Eye (tissue), 1 donor: Measurements from ENCODE around the gene ADGRV1.
A peak's percentile ranks its signal among the peaks of the same experiment; 100 is the strongest.
"Not testable (repeated sequence)": the region's sequence is repeated elsewhere in the genome, so short reads cannot be mapped to it uniquely, and the experiment has no call there.

Experiments
- DNase-seq: peaks from one replicate; pipeline ENCODE4 v3.0.0-alpha.2; 2015

ADGRV1 gene

DNA sequence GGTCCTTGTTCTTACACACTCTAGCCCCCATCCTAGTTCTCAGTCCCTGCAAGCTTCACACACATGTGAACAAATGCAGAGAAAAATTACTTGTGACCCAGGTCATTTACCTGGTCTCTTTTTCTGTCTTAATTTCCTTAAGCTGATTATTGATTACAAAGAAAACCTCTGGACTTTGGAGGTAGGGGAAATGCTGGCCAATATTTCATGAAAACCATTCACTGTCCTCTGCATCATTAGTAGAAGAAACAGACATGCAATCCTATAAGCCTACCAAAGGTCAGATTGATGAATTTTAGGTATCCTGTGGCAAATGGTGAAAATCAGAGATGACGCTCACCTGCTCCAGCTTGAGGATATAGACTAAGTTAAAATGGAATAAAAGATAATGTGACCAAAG is 457.7 kb downstream of the ADGRV1 start:
- no peak for DNase-seq

DNA sequence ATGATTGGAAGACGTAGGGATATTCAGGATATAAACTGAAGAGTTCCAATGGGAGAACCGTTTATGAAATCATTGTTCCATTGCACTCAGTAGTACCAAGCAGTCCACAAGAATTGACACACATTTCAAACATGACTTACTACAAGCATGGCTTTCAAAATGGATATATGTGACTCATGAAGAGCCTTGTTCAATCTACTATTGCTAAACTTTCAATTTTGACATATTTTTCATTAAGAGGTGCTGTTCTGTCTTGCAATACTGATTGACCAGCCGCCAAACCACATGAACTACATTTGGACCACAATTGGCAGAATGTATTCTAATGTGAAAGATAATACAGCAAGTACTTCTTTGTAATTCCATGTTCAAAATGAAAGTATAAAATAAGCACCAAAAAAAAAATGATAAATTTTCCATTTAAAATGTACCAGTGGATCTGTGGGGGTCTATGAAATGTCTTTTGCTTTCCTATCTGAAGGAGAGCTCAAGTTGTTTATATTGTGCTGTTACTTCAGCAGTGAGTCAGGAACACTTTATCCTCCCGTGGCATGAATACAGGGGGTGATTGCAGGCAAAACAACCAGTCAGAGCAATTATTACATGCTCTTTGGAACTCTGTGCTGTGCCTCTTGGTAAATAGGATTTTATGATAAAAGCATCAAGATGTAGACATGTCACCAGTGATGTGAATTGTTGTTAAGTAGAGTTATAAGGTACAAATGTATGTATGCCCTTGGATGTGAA is 458.5 kb downstream of the ADGRV1 start:
- no peak for DNase-seq

DNA sequence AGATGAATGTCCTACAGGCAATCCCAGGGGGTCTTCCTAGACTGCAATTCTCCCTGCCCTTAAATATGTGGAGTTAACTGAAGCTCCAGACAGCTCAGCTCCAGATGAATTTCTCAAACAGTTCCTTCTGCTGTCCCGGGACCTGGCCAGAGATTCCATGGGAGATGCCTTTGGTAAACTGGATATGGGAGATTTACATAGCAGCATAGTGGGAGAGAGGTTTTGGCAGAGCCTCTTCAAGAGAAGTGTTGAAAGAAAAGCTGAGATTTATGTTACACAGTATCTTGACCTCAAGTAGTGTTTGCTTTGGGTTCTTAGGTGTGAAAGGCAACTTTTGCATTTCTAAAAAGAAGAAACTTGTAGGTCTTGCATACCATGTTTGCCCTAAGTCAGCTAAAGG is 459.6 kb downstream of the ADGRV1 start:
- DNase-seq, result no peak

DNA sequence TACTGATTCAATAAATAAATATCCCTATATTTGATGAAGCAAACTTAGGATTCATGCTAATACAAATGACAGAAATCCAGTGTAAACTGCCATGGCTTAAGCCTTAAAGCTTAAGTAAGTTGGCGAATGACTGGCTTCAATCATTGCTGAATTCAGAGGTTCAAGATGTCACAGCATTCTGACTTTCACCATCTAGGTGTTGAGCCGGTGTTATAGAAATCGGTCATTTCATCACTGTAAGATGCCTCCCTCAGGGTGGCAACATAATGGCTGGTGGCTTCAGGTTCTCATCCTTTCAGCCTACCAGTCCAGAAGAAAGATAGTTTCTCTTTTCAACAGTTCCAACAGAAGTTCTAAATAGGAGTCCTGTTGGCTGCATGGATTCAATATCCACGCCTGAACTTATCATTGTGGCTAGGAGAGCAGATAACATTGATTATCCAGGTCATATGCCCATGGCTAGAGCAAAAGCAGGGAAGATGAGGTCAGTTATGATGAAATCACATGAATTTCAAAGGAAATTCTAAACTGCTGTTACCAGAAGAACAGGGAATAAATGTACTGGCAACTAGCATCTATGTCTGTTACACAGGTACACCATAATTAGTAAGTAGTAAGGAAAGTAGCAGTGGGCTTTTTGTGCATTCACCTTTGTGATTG is 460.2 kb downstream of the ADGRV1 start:
- DNase-seq, result no peak

DNA sequence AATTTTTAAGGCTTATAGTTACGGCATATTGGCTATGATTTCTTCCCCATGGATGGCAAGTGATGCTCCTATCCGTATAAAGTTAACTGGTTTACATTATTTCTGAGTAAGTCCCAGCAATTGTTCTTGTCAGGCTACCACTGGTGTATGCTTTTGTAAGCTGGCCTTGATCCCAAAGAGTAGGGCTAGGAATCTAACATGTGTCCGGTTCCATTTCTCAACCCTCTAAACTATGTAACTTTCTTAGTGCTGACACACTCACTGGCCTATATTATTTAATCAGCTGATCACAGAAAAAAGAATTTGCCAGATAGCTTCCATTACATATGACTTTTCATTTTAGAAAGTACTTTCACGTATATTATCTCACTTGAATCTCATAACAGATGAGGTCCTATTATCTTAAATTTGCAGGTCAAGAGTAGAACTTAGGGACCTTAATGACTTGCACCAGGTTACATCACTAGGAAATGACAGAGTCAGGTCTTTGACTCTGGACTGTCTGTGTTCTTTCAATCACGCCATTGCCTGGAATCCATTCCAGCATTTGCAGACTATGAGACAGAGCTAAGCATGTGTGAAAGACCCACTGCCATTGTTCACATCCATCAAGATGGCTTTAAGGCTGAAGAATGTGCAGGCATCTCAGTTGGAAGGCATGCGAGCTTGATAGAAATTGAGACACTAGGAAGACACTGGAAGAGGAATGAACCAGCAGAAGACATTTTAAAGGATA is 461.6 kb downstream of the ADGRV1 start:
- DNase-seq, result no peak

DNA sequence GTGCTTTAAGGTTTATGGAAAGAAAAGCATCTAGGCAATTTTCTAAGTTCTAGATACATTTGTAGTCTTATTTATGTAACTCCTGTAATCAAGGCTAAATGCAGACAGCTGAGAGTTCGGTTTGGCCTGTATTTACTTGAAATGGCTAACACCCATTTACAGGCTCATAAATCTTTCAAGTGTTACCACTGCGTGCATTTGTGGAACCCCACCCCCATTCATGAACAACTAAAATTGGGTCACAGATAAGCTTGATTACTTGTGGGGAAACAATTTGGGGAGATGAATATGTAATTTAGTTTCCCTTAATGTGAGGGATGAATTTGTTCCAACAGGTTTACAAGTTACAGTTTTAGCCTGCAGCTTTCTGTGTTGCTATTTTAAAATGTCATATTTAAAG is 463.9 kb downstream of the ADGRV1 start:
- DNase-seq, result no peak

DNA sequence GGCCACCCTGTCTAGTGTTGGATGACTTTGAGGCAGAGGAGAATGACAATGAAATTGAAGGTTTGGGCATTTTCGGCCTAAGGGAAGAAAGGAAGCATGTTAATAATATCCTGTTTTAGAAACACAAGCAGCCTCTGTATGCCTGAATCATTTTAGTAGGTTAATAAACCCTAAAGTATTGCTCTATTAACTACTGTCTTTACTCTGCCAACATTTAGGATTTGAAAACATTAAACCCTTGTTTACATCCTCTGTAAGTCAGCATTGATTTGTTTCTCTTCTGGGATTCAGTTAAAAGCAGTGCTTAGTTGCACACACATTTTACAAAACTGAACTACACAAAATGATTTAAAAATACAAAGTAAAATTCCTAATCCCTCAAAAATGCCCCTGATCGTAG is 465.6 kb downstream of the ADGRV1 start:
- DNase-seq, result no peak

DNA sequence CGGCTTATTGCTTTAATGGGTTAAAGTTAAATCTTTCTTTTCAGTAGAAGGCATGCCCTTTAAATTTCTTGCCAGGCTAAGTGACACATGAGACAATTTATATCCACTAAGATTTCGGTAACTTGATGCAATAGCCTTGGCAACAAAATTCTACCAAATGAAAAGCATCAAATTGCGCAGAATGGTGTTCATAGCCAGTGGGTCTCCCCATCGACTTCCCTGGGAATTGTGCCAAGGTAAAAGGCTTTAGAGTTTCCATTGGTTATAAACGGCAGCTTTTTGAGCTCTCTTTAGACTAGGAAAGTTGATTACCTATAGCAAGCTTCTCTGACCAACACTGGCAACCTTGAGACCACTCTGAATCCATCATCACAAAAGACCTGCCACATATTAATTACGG is 466.1 kb downstream of the ADGRV1 start:
- DNase-seq, result peak; percentile 21

DNA sequence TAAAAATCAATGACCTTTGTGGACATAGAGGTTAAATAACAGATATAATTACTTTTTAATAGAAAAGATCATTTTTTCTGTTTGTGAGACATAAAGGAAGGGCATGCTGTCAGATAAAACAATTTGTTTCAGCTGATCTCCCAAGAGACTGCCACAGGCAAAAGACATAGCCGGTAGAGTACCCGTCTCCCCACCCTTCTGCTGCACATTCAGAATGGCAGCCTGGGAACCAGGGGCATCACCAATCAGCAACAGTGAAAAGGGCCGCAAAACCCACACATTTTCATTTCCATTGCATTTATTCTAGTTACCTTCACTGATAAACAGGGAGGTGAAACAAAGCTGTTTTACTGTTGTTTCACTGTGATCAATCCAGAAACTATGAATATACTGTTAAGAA is 466.9 kb downstream of the ADGRV1 start:
- DNase-seq, result peak; percentile 37

DNA sequence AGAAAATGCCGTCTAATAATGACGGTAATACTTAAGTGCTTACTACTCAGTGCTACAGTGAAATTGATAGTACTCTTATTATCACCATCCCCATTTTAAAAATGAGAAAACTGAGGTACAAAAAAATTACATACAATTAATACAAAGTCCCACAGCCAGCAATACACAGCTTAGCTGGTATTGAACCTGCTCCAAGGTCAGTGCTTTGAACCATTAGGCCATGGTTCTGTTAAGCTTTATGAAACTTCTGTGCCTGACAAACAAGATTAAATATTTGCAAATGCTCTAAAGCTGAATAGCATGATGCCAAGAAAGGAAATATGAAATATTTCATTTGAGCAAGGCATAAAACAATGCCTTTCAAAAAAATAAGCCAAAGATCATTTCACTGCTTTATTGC is 467.4 kb downstream of the ADGRV1 start:
- DNase-seq, result no peak

DNA sequence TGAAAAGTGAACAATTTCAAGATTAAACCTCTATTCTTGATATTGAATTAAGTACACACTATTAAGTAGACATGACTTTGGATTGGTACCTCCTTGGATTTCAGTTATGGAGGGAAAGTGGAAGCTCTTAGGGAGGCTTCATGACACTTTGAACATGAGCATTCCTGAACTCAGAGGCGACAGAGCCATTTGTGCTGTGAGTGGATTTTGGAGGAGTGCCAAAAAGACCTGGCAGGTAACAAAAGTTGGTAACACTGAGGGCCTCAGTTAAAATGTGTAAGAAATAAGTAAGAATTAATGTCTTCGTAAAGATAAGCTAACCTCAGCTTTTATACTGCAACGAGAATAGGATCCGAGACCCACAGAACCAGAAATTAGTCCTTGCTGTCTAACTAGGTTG is 467.9 kb downstream of the ADGRV1 start:
- DNase-seq, result no peak

DNA sequence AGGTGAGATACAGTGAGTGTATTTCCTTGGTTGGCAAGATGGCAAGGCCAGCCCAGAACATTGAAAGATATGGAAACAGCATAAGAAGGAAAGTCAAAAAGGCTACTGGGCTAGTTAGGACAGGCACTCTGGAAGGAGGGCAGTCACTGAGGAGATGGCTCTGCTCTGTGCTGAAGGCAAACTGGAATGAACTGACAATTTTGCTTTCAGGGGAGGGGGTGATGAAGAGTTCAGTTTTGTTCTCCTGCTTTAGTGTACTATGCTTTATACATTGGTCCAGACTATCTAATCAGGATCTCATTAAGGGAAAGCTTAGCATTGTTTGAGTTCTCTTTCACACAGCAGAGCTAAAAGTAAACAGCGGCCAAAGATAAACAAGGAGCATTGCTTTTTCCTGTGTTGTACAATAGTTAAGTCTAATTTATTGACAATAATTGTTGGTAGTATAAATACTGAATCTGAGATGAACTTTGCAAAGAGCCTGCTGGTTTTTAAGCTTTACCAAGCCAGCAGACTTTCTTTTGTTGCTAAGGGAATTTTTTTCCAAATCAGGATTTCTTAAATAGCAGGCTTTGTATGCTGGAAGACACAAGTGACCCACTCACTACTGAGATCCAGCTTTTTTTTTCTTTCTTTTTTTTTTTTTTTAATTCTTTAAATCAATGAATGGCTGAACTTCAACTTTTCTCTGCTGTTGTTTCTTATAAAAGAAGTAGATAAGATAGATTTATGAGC is 469.0 kb downstream of the ADGRV1 start:
- no peak for DNase-seq

DNA sequence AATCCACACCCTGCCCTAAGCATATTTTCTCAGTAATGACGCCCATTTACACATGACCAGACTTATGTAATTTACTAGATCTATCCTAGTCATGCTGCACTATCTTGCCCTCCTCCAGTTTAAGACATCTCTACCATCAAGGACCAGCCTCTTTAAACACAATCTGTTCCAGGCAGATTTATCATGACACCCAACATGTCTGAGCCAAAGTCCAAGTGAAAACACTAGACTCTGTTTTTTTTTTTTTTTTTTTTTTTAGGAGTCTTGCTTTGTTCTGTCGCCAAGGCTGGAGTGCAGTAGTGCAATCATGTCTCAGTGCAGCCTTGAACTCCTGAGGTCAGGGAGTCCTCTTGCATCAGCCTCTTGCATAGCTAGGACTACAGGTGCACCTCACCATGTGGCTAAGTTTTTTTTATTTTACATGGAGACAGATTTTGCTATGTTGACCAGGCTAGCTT is 469.9 kb downstream of the ADGRV1 start:
- DNase-seq, result no peak

DNA sequence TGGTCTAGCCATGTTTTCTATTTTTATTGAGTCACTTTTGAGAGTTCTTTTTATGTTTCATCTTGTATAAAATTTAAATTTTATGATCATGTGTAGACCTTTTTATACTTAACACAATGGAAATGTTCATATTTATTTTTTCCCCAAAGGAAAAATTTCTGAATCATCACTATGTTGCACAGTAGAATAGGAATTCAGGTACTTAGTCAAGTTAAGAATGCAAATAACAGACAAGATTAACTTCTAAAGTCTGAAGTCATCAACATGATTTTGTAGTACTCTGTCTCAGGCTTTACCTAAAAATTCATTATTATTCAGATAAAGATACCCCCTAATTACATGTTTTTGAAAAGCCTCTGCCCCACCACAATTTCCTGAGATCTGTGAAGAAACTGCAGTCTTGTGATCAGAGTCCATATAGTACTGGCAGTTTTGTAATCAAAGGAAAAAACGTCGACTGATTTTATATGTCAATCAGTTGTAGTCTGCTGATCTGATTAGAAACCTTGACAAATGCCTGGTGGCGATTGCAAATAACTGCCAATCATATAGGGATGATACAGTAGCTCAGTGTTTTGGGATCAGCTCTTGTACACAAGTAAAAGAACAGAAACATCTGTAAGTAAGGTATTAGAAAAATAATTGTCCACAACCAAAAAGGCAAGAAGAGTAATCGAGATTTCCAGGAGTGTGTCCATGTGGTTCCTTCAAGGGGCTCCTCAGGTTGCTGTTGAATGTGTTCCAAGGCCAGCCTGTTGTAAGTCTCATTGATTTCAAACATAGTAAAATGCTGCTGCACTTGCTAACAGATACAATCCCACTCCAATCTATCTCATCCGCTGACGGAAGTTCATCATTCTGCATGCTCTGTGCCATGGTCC is 472.2 kb downstream of the ADGRV1 start:
- no peak for DNase-seq

DNA sequence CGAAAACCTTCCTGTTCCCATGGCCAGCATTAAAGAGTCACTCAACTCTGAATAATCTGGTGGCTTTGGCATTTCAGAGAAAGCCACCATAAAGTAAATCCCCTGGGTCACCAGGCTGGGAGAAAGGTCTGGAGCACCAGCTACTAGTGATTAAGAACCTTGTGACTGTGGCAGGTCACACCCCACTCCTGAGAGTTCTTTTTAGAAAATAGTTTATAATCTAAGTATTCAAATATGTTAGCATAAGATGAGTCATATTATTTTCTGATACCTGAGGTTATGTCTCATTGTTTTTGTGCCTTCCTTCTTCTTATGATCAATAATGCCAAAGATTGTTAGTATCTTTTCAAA is 472.8 kb downstream of the ADGRV1 start:
- DNase-seq, result no peak

DNA sequence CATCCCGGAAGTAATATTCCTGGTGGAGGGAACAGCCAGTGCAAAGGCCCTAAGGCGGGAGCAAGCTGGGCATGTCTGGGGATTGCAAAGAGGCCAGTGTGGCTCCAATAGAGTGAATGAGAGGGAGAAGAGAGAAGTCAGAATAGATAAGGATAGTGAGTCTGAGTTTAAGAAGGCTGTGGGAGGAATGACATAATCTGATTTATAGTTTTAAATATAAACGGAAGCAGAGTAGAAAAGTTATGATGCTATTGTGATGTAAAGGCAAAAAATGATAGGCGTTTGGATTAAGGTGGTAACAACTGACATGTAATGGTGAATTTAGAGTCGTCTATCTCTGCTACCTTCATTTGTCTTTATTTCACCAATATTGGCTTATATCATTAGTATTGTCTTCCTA is 473.5 kb downstream of the ADGRV1 start:
- DNase-seq, result no peak

DNA sequence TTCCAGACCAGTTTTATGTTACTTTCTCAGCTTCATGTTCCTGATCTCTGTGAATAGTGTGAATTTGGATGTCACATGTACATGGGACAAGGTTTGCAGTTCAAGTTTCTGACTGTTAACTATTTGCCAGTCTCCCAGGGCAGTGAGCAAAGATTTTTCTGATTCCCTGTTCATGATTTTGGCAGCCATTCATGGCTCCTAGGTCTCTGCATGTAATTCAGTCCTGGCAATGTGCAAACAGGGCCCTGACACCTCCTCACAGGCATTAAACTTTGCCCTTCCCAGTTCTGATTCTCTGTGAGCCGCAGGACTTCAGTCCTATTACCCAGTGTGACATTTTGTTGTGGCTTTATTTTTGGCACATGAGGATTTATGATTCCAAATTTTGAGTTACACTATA is 474.8 kb downstream of the ADGRV1 start:
- DNase-seq, result no peak

DNA sequence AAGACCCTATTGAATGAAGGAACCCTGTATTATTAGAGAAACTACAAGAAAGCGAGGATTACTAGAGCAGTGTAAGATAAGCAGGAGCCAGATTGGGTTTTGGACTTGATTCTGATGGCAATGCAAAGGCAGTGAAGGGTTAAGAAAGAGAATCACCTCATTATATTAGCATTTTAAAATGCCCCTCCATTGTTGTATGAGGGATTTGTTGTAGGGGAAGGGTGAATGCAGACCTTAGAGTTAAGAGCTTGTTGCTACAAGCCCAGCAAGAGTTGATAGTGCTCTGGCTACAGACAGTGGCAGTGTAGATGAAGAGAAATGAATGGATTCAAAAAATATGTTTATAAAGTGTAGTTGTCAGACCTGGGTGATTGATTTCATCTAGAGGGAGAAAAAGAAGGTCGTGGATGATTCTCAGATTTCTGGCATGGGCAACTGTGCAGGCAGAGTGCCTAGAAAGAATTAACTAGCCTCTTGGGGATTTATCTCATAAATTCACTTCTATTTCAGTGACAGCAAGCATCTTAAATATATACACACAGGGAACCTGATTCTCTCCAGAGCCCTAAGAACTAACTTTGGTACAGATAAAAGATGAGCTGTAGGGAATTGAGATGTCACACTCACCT is 479.7 kb downstream of the ADGRV1 start:
- peak; percentile 48 for DNase-seq

DNA sequence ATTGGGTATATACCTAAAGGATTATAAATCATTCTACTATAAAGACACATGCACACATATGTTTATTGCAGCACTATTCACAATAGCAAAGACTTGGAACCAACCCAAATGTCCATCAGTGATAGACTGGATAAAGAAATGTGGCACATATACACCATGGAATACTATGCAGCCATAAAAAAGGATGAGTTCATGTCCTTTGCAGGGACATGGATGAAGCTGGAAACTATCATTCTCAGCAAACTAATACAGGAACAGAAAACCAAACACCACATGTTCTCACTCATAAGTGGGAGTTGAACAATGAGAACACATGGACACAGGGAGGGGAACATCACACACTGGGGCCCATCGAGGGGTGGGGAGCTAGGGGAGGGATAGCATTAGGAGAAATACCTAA is 482.5 kb downstream of the ADGRV1 start:
- DNase-seq, result not testable (repeated sequence)

DNA sequence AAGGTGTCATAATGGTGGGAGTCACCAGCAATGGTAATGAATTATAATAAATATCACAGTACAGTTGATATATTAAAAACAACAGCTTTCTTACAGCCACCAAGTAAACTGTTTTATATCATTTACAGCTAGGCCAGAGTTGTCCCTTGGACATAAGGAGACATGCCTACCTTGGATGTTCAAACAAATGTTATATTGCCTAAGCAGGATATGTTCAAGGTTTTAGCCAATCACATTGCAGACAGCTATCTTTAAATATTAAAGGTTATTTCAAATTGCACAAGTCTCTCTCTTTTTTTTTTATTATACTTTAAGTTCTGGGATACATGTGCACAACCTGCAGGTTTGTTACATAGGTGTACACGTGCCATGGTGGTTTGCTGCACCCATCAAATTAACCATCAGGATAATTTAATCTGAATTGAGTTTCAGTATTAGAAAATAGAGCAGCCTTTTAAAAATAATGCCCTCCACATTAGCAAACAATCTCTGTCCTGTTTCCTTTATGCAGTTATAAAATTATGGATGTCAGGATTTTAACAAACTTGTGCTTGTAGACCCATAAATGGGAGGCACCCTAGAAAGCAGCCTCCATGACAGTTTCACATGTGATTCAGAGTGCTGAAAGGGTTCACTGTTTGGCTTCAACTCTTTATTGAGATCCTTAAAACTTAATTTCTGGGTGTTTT is 483.8 kb downstream of the ADGRV1 start:
- no peak for DNase-seq

DNA sequence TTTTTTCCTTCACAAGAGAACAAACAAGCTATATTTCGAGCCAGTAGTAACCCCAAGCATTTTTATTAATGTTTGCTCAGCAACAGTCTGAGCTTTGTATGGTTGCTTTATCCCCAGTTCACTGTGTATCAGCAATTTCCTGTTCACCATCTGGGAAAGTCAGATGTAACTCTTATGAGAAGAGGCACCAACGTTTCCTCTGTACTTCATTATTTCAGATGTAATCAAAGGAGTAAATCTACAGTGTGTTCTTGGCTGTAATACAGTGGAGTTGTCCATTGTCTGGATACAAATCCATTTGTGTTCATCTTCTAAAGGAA is 484.3 kb downstream of the ADGRV1 start:
- no peak for DNase-seq
